ENCODE results near the gene ACOT4.
"Not testable (repeated sequence)": the region's sequence is repeated elsewhere in the genome, so short reads cannot be mapped to it uniquely, and the experiment has no call there.

The ACOT4 gene
- total RNA-seq, result 0 to 1.3 (median 0.36) reads per million in 9 experiments

DNA sequence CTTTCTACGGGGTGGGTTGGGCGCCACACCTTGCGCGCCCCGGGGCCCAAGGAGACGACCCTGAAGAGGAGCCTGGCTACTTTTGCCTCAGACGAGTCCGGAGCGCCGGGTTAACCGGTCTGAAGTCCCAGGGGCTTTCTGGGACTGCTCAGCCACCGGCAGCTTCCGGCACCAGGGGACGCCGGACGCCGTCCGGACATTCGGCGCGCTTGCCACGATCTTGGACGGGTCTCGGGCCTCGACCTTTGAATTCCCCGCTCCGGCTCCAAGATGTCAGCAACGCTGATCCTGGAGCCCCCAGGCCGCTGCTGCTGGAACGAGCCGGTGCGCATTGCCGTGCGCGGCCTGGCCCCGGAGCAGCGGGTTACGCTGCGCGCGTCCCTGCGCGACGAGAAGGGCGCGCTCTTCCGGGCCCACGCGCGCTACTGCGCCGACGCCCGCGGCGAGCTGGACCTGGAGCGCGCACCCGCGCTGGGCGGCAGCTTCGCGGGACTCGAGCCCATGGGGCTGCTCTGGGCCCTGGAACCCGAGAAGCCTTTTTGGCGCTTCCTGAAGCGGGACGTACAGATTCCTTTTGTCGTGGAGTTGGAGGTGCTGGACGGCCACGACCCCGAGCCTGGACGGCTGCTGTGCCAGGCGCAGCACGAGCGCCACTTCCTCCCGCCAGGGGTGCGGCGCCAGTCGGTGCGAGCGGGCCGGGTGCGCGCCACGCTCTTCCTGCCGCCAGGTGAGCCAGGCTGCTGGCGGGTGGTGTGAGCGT is at the start of gene ACOT4:
ACOT4 (plus strand) TSS at position 184 of the 760 bp plus-strand sequence; CDS start at position 271, 87 bp downstream.
- peak within 1 kb of the TSS; percentile 74 to 85 for H3K27ac Mint-ChIP-seq
- peak; percentile 93 for ATAC-seq (replicated peaks)
- no peaks in the 10 kb centered on the region for H3K9me3 Mint-ChIP-seq
- peaks cover 3% of the 10 kb centered on the region for H3K36me3 Mint-ChIP-seq (ENCODE audit: insufficient read depth)
- peak within 1 kb of the TSS; percentile 78 to 81 for H3K4me3 Mint-ChIP-seq
- no peaks in the 10 kb centered on the region for H3K27me3 Mint-ChIP-seq
- DNase-seq, result peak; percentile 47 to 61 (median 53)
- peaks cover 3 to 7% of the 10 kb centered on the region in 2 donors for H3K4me1 Mint-ChIP-seq (ENCODE audit: low read depth in 2 of 2)

GRCh38 chr14:73542961-73543360 is 48.7 kb upstream of the ACOT4 start:
- DNase-seq; H3K4me1 Mint-ChIP-seq (ENCODE audit: low read depth in 2 of 2); H3K27ac Mint-ChIP-seq; H3K4me3 Mint-ChIP-seq; H3K9me3 Mint-ChIP-seq; H3K27me3 Mint-ChIP-seq; H3K36me3 Mint-ChIP-seq (ENCODE audit: insufficient read depth); ATAC-seq (replicated peaks): not testable (repeated sequence)

DNA sequence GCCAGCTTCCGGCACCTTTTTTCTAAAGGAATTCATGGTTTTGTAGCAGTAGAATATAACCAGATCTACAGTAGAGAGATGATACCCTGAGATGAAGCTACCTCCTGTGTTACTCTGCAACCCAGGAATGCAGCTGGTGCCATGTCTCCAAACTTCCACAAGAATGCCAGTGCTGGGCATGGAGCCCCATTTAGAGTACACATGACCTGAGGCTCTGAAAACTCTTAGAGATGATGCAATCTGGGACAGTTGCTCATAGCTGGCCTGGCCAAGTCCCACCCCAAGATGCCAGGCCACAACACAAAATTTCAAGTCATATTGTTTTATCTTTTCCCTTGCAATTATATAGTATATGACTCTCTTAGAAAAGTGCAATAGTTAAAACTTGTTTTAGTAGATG is 46.3 kb upstream of the ACOT4 start:
- not testable (repeated sequence) for ATAC-seq (replicated peaks); H3K4me1 Mint-ChIP-seq (ENCODE audit: low read depth in 2 of 2); H3K27ac Mint-ChIP-seq; H3K27me3 Mint-ChIP-seq; H3K36me3 Mint-ChIP-seq (ENCODE audit: insufficient read depth); DNase-seq; H3K4me3 Mint-ChIP-seq; H3K9me3 Mint-ChIP-seq

DNA sequence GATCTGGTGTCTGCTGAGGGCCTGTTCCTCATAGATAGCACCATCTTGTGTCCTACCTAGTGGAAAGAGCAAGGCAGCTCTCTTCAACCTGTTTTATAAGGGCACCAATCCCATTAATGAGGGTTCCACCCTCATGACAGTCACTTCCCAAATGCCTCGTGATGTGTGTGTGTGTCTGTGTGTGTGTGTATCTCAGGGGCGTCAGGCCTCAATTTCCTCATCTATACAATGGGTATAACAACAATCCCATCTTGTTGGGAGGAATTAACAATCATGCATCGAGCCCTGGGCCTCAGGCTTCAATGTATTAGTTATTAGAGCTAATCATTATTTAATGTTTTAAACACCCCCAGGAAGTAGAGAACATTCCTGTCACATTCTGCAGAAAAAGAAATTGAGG is 42.6 kb upstream of the ACOT4 start:
- not testable (repeated sequence) for H3K4me1 Mint-ChIP-seq (ENCODE audit: low read depth in 2 of 2); H3K27ac Mint-ChIP-seq

GRCh38 chr14:73549889-73550524 is 41.7 kb upstream of the ACOT4 start:
- not testable (repeated sequence) for H3K27me3 Mint-ChIP-seq; DNase-seq; H3K4me3 Mint-ChIP-seq; H3K36me3 Mint-ChIP-seq (ENCODE audit: insufficient read depth); ATAC-seq (replicated peaks); H3K27ac Mint-ChIP-seq; H3K9me3 Mint-ChIP-seq; H3K4me1 Mint-ChIP-seq (ENCODE audit: low read depth in 2 of 2)

More for the DNA sequence above, 42.6 kb upstream of the ACOT4 start:
- H3K36me3 Mint-ChIP-seq (ENCODE audit: insufficient read depth); H3K4me3 Mint-ChIP-seq; DNase-seq; ATAC-seq (replicated peaks); H3K27me3 Mint-ChIP-seq; H3K9me3 Mint-ChIP-seq: not testable (repeated sequence)

GRCh38 chr14:73553845-73554244 is 37.8 kb upstream of the ACOT4 start:
- H3K4me1 Mint-ChIP-seq (ENCODE audit: low read depth in 2 of 2), result no peaks in the 10 kb centered on the region
- H3K9me3 Mint-ChIP-seq, result no peaks in the 10 kb centered on the region
- H3K27me3 Mint-ChIP-seq, result no peaks in the 10 kb centered on the region
- ATAC-seq (replicated peaks), result no peak
- H3K27ac Mint-ChIP-seq, result no peak overlapping the region
- no peaks in the 10 kb centered on the region for H3K36me3 Mint-ChIP-seq (ENCODE audit: insufficient read depth)
- H3K4me3 Mint-ChIP-seq, result no peak overlapping the region
- DNase-seq, result no peak

DNA sequence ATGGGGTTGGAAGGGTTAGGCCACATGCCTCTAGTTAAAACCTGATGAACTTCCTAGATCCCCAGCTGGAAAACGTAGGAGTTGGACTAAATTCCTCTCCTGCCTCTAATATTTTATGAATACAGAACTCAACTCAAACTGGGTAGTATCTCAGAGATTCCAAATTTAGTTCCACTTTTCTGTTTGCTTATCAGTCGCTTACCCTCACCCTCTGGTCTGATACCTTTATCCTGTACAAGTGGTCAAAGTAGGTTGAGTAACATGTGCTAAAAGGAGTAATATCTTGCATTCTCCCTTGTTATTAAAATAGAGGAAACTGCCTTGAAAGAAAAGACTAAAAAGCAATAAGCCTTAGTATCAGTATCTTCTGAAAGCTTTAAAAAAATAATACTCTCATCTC is 34.5 kb upstream of the ACOT4 start:
- ATAC-seq (replicated peaks); H3K36me3 Mint-ChIP-seq (ENCODE audit: insufficient read depth); H3K9me3 Mint-ChIP-seq; H3K4me1 Mint-ChIP-seq (ENCODE audit: low read depth in 2 of 2); H3K27me3 Mint-ChIP-seq; DNase-seq; H3K27ac Mint-ChIP-seq; H3K4me3 Mint-ChIP-seq: not testable (repeated sequence)

DNA sequence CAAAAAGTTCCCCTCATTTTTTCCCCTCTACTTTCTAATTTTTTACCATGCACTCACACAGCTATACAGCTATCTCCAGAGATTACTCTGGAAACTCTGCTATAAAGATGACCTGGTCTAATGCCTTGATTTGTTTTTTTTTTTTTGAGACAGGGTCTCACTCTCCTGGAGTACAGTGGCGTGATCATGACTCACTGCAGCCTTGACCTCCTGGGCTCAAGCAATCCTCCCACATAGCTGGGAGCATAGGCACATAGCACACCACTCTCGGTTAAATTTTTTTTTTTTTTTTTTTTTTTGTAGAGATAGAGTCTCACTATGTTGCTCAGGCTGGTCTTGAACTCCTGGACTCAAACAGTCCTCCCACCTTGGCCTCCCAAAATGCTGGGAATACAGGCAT is 33.4 kb upstream of the ACOT4 start:
- H3K27ac Mint-ChIP-seq; DNase-seq; H3K9me3 Mint-ChIP-seq; H3K27me3 Mint-ChIP-seq; H3K36me3 Mint-ChIP-seq (ENCODE audit: insufficient read depth); H3K4me1 Mint-ChIP-seq (ENCODE audit: low read depth in 2 of 2); H3K4me3 Mint-ChIP-seq; ATAC-seq (replicated peaks): not testable (repeated sequence)

- not testable (repeated sequence) for H3K27me3 Mint-ChIP-seq; DNase-seq; ATAC-seq (replicated peaks); H3K4me3 Mint-ChIP-seq; H3K9me3 Mint-ChIP-seq; H3K36me3 Mint-ChIP-seq (ENCODE audit: insufficient read depth); H3K27ac Mint-ChIP-seq
- peaks cover 15 to 16% of the 10 kb centered on the region in 2 donors for H3K4me1 Mint-ChIP-seq (ENCODE audit: low read depth in 2 of 2)
These were observed 29.4 kb upstream of the ACOT4 start for GRCh38 chr14:73562256-73562655.

- H3K27me3 Mint-ChIP-seq; H3K27ac Mint-ChIP-seq; ATAC-seq (replicated peaks); DNase-seq; H3K36me3 Mint-ChIP-seq (ENCODE audit: insufficient read depth); H3K9me3 Mint-ChIP-seq; H3K4me3 Mint-ChIP-seq: not testable (repeated sequence)
- H3K4me1 Mint-ChIP-seq (ENCODE audit: low read depth in 2 of 2), result peaks cover 19 to 20% of the 10 kb centered on the region in 2 donors
These were observed 29.0 kb upstream of the ACOT4 start for GRCh38 chr14:73562696-73563095.

- not testable (repeated sequence) for H3K9me3 Mint-ChIP-seq; H3K27ac Mint-ChIP-seq; ATAC-seq (replicated peaks); H3K27me3 Mint-ChIP-seq; DNase-seq
- Mint-ChIP-seq H3K4me1 (ENCODE audit: low read depth in 2 of 2) (peaks cover 36 to 39% of the 10 kb centered on the region in 2 donors), H3K36me3 (ENCODE audit: insufficient read depth) (peaks cover 24% of the 10 kb centered on the region), H3K4me3 (peak overlapping the region in 1 of 2 donors; percentile 17)
These were observed 25.2 kb upstream of the ACOT4 start for GRCh38 chr14:73566431-73566830.

DNA sequence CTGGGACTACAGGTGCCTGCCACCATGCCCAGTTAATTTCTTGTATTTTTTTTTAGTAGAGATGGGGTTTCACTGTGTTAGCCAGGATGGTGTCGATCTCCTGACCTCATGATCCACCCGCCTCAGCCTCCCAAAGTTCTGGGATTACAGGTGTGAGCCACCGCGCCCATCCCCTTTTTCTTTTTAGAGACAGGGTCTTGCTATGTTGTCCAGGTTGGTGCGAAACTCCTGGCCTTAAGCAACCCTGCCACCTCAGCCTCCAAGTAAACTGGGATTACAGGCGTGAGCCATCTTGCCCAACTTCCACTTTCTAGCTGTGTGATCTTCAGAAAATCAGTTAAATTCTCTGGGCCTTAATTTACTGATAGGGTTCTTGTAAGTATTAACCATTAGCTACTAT is 24.7 kb upstream of the ACOT4 start:
- peak overlapping the region; percentile 35 to 96 for H3K27ac Mint-ChIP-seq
- not testable (repeated sequence) for ATAC-seq (replicated peaks); DNase-seq; H3K9me3 Mint-ChIP-seq; H3K27me3 Mint-ChIP-seq
- peaks cover 36 to 39% of the 10 kb centered on the region in 2 donors for H3K4me1 Mint-ChIP-seq (ENCODE audit: low read depth in 2 of 2)
- peaks cover 25% of the 10 kb centered on the region for H3K36me3 Mint-ChIP-seq (ENCODE audit: insufficient read depth)
- peak overlapping the region; percentile 92 to 95 for H3K4me3 Mint-ChIP-seq

GRCh38 chr14:73567358-73567757 is 24.3 kb upstream of the ACOT4 start:
- no peaks in the 10 kb centered on the region for H3K27me3 Mint-ChIP-seq
- H3K27ac Mint-ChIP-seq, result peak overlapping the region; percentile 95 to 96
- H3K36me3 Mint-ChIP-seq (ENCODE audit: insufficient read depth), result peaks cover 25% of the 10 kb centered on the region
- DNase-seq, result no peak
- peaks cover 36 to 39% of the 10 kb centered on the region in 2 donors for H3K4me1 Mint-ChIP-seq (ENCODE audit: low read depth in 2 of 2)
- peak overlapping the region; percentile 92 to 95 for H3K4me3 Mint-ChIP-seq
- no peak for ATAC-seq (replicated peaks)
- H3K9me3 Mint-ChIP-seq, result no peaks in the 10 kb centered on the region

All from effector memory CD8-positive, alpha-beta T cell (primary cell).